K562 (cell line): Measurements from ENCODE around the gene GPR153. TPM values are rescaled to one million over a fixed set of nuclear protein-coding genes. Genes with fewer than 3 reads are reported as not detected.

Source experiments
- ATAC-seq: fragments of 200-7000 bp; cut with Tn5 transposase; 3 replicates; pipeline ENCODE4 v1.9.1; 2020; ENCODE audit warnings: moderate library complexity
- BruUV-seq: library from RNA; stranded (reverse); fragments of 400-500 nt; replicated peaks from 2 replicates; lab custom pipeline; 2021; lab: Mats Ljungman, UMichigan
- CTCF ChIA-PET: fragments of 300-600 bp; formaldehyde crosslinking; extraction: SDS; loops from one replicate; lab custom pipeline; 2021; ENCODE audit warnings: low intra/inter-chr PET ratio; lab: Yijun Ruan, JAX
- POLR2A ChIA-PET: fragments of 300-600, 350-650 bp; sonication (Branson Sonifier 250); formaldehyde crosslinking; extraction: SDS; loops from one replicate; lab custom pipeline; 2021; ENCODE audit warnings: antibody characterized with exemption, inconsistent platforms; lab: Yijun Ruan, JAX
- DNase-seq, 4 experiments: peaks; one replicate each; pipeline versions ENCODE4 v3.0.0 to v3.0.0-alpha.2; 2011 to 2018; ENCODE audit warnings: low spot score in 3 of 4, mixed read lengths in 3 of 4; ENCODE audit errors: extremely low read depth in 1 of 4
- FAIRE-seq: peaks from 2 replicates; lab custom pipeline; 2011; peaks lifted over from hg19 to GRCh38; lab: Jason Lieb, UNC
- H2AFZ ChIP-seq: 2 replicates; pipeline ENCODE4 v1.6.0; 2011; ENCODE audit warnings: low read depth, low read length, control low read depth, inconsistent platforms
- H3K27ac ChIP-seq: fragments of 200-600 bp; 3 replicates; pipeline ENCODE4 v1.8.0; 2011; ENCODE audit warnings: low read depth, mild to moderate bottlenecking, control low read depth, inconsistent platforms, low read length, moderate library complexity, mixed read lengths; ENCODE audit errors: extremely low read depth
- H3K27me3 ChIP-seq, 2 experiments: fragments of 300-600 bp in 1 of 2; 2 replicates in 1 of 2; 3 replicates in 1 of 2; pipeline versions ENCODE4 v1.6.0 to v1.8.0; 2011; ENCODE audit warnings: inconsistent platforms in 2 of 2, low read length in 2 of 2, mild to moderate bottlenecking in 1 of 2, mixed read lengths in 1 of 2, moderate library complexity in 1 of 2; ENCODE audit not compliant: control insufficient read depth in 2 of 2, insufficient read depth in 2 of 2
- H3K36me3 ChIP-seq: fragments of 300-600 bp; 3 replicates; pipeline ENCODE4 v1.8.0; 2011; ENCODE audit warnings: mild to moderate bottlenecking, low read length, inconsistent platforms; ENCODE audit not compliant: control insufficient read depth, insufficient read depth
- H3K4me1 ChIP-seq, 2 experiments: fragments of 200-600 bp in 1 of 2; replicated peaks in 1 of 2; 2 replicates in 1 of 2; 3 replicates in 1 of 2; pipeline versions ENCODE4 v1.5.1 to v1.8.0; 2011; ENCODE audit warnings: inconsistent platforms in 2 of 2, low read length in 2 of 2, mild to moderate bottlenecking in 1 of 2, mixed read lengths in 1 of 2, moderate library complexity in 1 of 2; ENCODE audit not compliant: control insufficient read depth in 2 of 2, insufficient read depth in 2 of 2
- H3K4me2 ChIP-seq: 2 replicates; pipeline ENCODE4 v1.6.1; 2011; ENCODE audit warnings: low read length, control low read depth, inconsistent platforms, mixed read lengths; ENCODE audit not compliant: insufficient read depth
- H3K4me3 ChIP-seq: fragments of 200-600 bp; sonication (generic), shearing (Covaris generic); 2 replicates; pipeline ENCODE4 v1.5.1; 2016; ENCODE audit warnings: control low read depth, inconsistent platforms
- H3K79me2 ChIP-seq: fragments of 200-600 bp; 3 replicates; pipeline ENCODE4 v1.8.0; 2011; ENCODE audit warnings: low read length, inconsistent platforms; ENCODE audit not compliant: control insufficient read depth, insufficient read depth
- H3K9ac ChIP-seq, 2 experiments: 2 replicates each; pipeline versions ENCODE4 v1.6.0 to v1.6.1; 2011; ENCODE audit warnings: low read depth in 2 of 2, low read length in 2 of 2, control low read depth in 1 of 2, inconsistent platforms in 1 of 2, mild to moderate bottlenecking in 1 of 2, mixed read lengths in 1 of 2; ENCODE audit not compliant: insufficient read depth in 1 of 2
- H3K9me1 ChIP-seq: one replicate; pipeline ENCODE4 v1.6.0; 2011; ENCODE audit warnings: inconsistent platforms, mild to moderate bottlenecking, low read length, moderate library complexity; ENCODE audit not compliant: control insufficient read depth, insufficient read depth
- H3K9me3 ChIP-seq: replicated peaks from 2 replicates; pipeline ENCODE4 v1.5.1; 2011; ENCODE audit warnings: low read depth, low read length, inconsistent platforms; ENCODE audit not compliant: control insufficient read depth, insufficient read depth
- H4K20me1 ChIP-seq: replicated peaks from 2 replicates; pipeline ENCODE4 v1.6.1; 2011; ENCODE audit warnings: low read length, inconsistent platforms, mixed read lengths; ENCODE audit not compliant: control insufficient read depth, insufficient read depth
- ASH1L ChIP-seq: fragments of 450-650 bp; IDR thresholded peaks from 2 replicates; pipeline ENCODE4 v1.6.1; 2018; ENCODE audit warnings: borderline replicate concordance, mild to moderate bottlenecking, low read depth; ENCODE audit not compliant: partially characterized antibody
- KDM4B ChIP-seq, 2 experiments: fragments of 450-650 bp in 1 of 2; sonication (generic) in 1 of 2; IDR thresholded peaks; 2 replicates each; pipeline ENCODE4 v1.6.1; 2016 to 2017; ENCODE audit warnings: borderline replicate concordance in 2 of 2, antibody characterized with exemption in 1 of 2, low read depth in 1 of 2, mild to moderate bottlenecking in 1 of 2
- MAFK ChIP-seq: IDR thresholded peaks from 2 replicates; pipeline ENCODE4 v1.6.1; 2011; ENCODE audit warnings: low read length, improper control_type of control experiment
- NONO ChIP-seq, 2 experiments: fragments of 200-400 bp in 1 of 2; fragments of 450-650 bp in 1 of 2; formaldehyde crosslinking in 1 of 2; IDR thresholded peaks; 2 replicates each; pipeline ENCODE4 v1.6.1; 2017; ENCODE audit warnings: low read depth in 2 of 2, mild to moderate bottlenecking in 2 of 2, moderate library complexity in 2 of 2, low read length in 1 of 2
- RBFOX2 ChIP-seq: fragments of 200-400 bp; formaldehyde crosslinking; IDR thresholded peaks from 2 replicates; pipeline ENCODE4 v1.6.1; 2017; ENCODE audit warnings: low read depth, mild to moderate bottlenecking, low read length, moderate library complexity
- RBM22 ChIP-seq: fragments of 200-400 bp; formaldehyde crosslinking; IDR thresholded peaks from 2 replicates; pipeline ENCODE4 v1.6.1; 2018; ENCODE audit warnings: low read length, low read depth; ENCODE audit not compliant: poor library complexity, severe bottlenecking
- SAP30 ChIP-seq: fragments of 200-600 bp; sonication (generic); IDR thresholded peaks from 2 replicates; pipeline ENCODE4 v1.6.1; 2012; ENCODE audit warnings: borderline replicate concordance, low read depth, mild to moderate bottlenecking, moderate library complexity, low read length, control low read depth, inconsistent platforms; ENCODE audit not compliant: insufficient read depth, poor library complexity, severe bottlenecking
- SOX6 ChIP-seq: fragments of 450-650 bp; IDR thresholded peaks from 2 replicates; pipeline ENCODE4 v1.6.1; 2014; ENCODE audit warnings: mild to moderate bottlenecking
- SRSF1 ChIP-seq: fragments of 200-400 bp; formaldehyde crosslinking; IDR thresholded peaks from 2 replicates; pipeline ENCODE4 v1.6.1; 2017; ENCODE audit warnings: mild to moderate bottlenecking, low read depth, low read length, moderate library complexity
- TCF7 ChIP-seq: sonication (generic); IDR thresholded peaks from 2 replicates; pipeline ENCODE4 v1.6.1; 2016; ENCODE audit warnings: antibody characterized with exemption, borderline replicate concordance
- TEAD4 ChIP-seq, 2 experiments: sonication (generic) in 1 of 2; formaldehyde crosslinking in 1 of 2; IDR thresholded peaks; 2 replicates each; pipeline versions ENCODE4 v1.6.1 to v1.8.0; 2012 to 2022; ENCODE audit warnings: borderline replicate concordance in 1 of 2, inconsistent platforms in 1 of 2, low read length in 1 of 2, mild to moderate bottlenecking in 1 of 2, missing genetic modification reagents in 1 of 2
- ZEB2 ChIP-seq: fragments of 450-650 bp; IDR thresholded peaks from 2 replicates; pipeline ENCODE4 v1.6.1; 2016
- ZNF707 ChIP-seq: fragments of 250-450 bp; sonication (Bioruptor Pico); conservative IDR thresholded peaks from 2 replicates; pipeline ENCODE4 v1.8.0; 2022; ENCODE audit warnings: inconsistent platforms, mild to moderate bottlenecking, moderate library complexity
- ZNF766 ChIP-seq: fragments of 200-800 bp; sonication (Bioruptor generic); conservative IDR thresholded peaks from 2 replicates; pipeline ENCODE4 v1.6.1; 2016; ENCODE audit warnings: missing genetic modification characterization, missing compliant biosample characterization
- WGBS: fragments of 100-300 bp; shearing (Covaris generic); methylation state at CpG from one replicate; pipeline ENCODE4 v1.1.6; 2016; ENCODE audit warnings: low coverage, mixed read lengths; ENCODE audit not compliant: insufficient coverage; ENCODE audit errors: missing lambda C conversion rate; 5-methylcytosine and 5-hydroxymethylcytosine counted together
- in situ Hi-C: fragments of 300-500 bp; cut with MboI; formaldehyde crosslinking; loops from 4 replicates; pipeline ENCODE4 v1.15.0; 2018; ENCODE audit warnings: inconsistent platforms, mixed read lengths
- intact Hi-C: fragments of 100-400 bp; cut with micrococcal nuclease; formaldehyde crosslinking; loops from 2 replicates; pipeline ENCODE4 v1.14.2; 2022
- polyA plus RNA-seq, 8 experiments: library from polyadenylated mRNA; depleted of rRNA in 4 of 8; stranded (reverse) in 5 of 8; unstranded in 3 of 8; fragments of >200 nt; fragmentation: Nextera tagmentation in 2 of 8; fragmentation: Illumina TruSeq in 1 of 8; extraction: Ambion mirVana in 2 of 8; extraction: Trizol in 1 of 8; gene quantifications; 2 replicates each; pipeline versions ENCODE4 v1.2.1 to v1.2.3, GENCODE V29; 2011 to 2014; ENCODE audit warnings: inconsistent platforms in 1 of 8, missing spikeins in 1 of 8
- total RNA-seq, 7 experiments: library from RNA; depleted of rRNA in 6 of 7; stranded (reverse); fragments of >200 nt in 6 of 7; fragmentation: Illumina TruSeq in 2 of 7; extraction: Trizol in 2 of 7; gene quantifications; 2 replicates each; pipeline versions ENCODE4 v1.2.1 to v1.2.3, GENCODE V29; 2011 to 2021; ENCODE audit warnings: low replicate concordance in 1 of 7
- TF ChIP-seq, protein P1 (sequence below): fragments of 250-450 bp; sonication (Bioruptor Pico); IDR thresholded peaks from 2 replicates; pipeline ENCODE4 v1.5.1; 2021; ENCODE audit warnings: mild to moderate bottlenecking
- TF ChIP-seq, protein P2 (sequence below): fragments of 450-650 bp; formaldehyde crosslinking; conservative IDR thresholded peaks from 2 replicates; pipeline ENCODE4 v1.4.0; 2022; ENCODE audit warnings: mild to moderate bottlenecking, missing genetic modification characterization
- TF ChIP-seq, protein P3 (sequence below), 2 experiments: fragments of 450-650 bp in 1 of 2; sonication (generic) in 1 of 2; formaldehyde crosslinking in 1 of 2; IDR thresholded peaks in 1 of 2; conservative IDR thresholded peaks in 1 of 2; 2 replicates each; pipeline versions ENCODE4 v1.6.1 to v1.8.1; 2016 to 2023; ENCODE audit warnings: mild to moderate bottlenecking in 2 of 2, moderate library complexity in 2 of 2, inconsistent platforms in 1 of 2, missing genetic modification reagents in 1 of 2

Gene GPR153
- total and polyA plus RNA-seq, 9 of the 15 experiments (the other 6 are each of a cell fraction or from before 2014, with no cell fraction given) = 0.01 to 1.5 (median 0.51) TPM

DNA sequence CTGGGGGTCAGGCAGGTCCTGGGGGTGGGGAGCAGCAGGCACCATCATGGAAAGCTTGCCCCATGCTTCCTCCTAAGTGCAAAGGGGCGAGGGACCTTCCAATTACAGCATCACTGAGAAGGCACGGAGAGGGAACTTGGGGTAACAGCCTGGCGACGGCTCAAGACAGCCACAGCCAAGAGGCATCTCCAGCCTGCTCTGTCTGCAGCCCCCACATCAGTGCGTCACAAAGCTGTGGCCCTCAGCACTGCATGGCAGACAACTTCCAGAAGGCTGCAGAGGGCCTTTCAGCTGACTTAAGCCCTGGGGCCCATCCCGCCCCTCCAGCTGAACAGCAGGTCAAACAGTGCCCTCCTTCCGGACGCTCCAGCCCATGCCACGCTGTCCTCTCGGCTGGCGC lies 13.2 kb upstream of the GPR153 start:
- ATAC-seq (no peak), DNase-seq (no peak), FAIRE-seq (no peak)
- in situ Hi-C loops (loop anchor here (25.0 kb wide), 1 partner anchor 938 kb away; no protein-coding TSS in a partner anchor), intact Hi-C loops (no loop called here)
- Histone ChIP-seq H3K9me1 (no peaks in the 10 kb centered on the region), H3K27me3 (no peaks in the 10 kb centered on the region), H3K4me1 (peaks cover 5 to 75% of the 10 kb centered on the region in 2 experiments; a peak in 4 of 5 replicates), H3K9ac (peak overlapping the region in 1 of 2 experiments; percentile 50; a peak in 1 of 4 replicates), H4K20me1 (peaks cover 8% of the 10 kb centered on the region; the same call in 1 of the 2 replicates), H3K4me3 (no peak overlapping the region), H2AFZ (no peak overlapping the region), H3K79me2 (no peaks in the 10 kb centered on the region), H3K27ac (no peak overlapping the region), H3K36me3 (no peaks in the 10 kb centered on the region), H3K9me3 (no peaks in the 10 kb centered on the region), H3K4me2 (no peak overlapping the region)
- ChIA-PET POLR2A (interaction anchor here (0.6 kb wide), 1 partner anchor 9 kb away, joined by 3 read pairs; no protein-coding TSS in a partner anchor), CTCF (no interaction called here)
- TF ChIP-seq MAFK (no peak), ASH1L (no peak), ZNF766 (CRISPR knock-in tag) (no peak), RBFOX2 (no peak), SAP30 (no peak), NONO (IDR thresholded peaks at IDR 0.05; ENCODE audit: low read depth in 2 of 2, low read length in 1 of 2) (no peak), ZNF707 (CRISPR knock-in tag) (no peak), TEAD4 (IDR thresholded peaks at IDR 0.05; ENCODE audit: low read length) (no peak), TEAD4 (CRISPR knock-in tag; IDR thresholded peaks at IDR 0.05; ENCODE audit: borderline replicate concordance) (no peak), RBM22 (no peak), SRSF1 (no peak), ZEB2 (no peak), TCF7 (no peak), KDM4B (IDR thresholded peaks at IDR 0.05; ENCODE audit: borderline replicate concordance in 2 of 2, low read depth in 1 of 2) (no peak), SOX6 (no peak)
- TF ChIP-seq, protein P1, sequence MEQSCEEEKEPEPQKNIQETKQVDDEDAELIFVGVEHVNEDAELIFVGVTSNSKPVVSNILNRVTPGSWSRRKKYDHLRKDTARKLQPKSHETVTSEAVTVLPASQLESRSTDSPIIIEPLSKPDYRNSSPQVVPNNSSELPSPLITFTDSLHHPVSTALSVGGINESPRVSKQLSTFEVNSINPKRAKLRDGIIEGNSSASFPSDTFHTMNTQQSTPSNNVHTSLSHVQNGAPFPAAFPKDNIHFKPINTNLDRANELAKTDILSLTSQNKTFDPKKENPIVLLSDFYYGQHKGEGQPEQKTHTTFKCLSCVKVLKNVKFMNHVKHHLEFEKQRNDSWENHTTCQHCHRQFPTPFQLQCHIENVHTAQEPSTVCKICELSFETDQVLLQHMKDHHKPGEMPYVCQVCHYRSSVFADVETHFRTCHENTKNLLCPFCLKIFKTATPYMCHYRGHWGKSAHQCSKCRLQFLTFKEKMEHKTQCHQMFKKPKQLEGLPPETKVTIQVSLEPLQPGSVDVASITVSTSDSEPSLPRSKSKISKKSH (CRISPR knock-in tag) = no peak
- TF ChIP-seq, protein P2, sequence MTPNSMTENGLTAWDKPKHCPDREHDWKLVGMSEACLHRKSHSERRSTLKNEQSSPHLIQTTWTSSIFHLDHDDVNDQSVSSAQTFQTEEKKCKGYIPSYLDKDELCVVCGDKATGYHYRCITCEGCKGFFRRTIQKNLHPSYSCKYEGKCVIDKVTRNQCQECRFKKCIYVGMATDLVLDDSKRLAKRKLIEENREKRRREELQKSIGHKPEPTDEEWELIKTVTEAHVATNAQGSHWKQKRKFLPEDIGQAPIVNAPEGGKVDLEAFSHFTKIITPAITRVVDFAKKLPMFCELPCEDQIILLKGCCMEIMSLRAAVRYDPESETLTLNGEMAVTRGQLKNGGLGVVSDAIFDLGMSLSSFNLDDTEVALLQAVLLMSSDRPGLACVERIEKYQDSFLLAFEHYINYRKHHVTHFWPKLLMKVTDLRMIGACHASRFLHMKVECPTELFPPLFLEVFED (CRISPR knock-in tag) = no peak
- TF ChIP-seq, protein P3, sequence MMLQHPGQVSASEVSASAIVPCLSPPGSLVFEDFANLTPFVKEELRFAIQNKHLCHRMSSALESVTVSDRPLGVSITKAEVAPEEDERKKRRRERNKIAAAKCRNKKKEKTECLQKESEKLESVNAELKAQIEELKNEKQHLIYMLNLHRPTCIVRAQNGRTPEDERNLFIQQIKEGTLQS (IDR thresholded peaks at IDR 0.05) = no peak
- TF ChIP-seq, protein P3 (CRISPR knock-in tag; conservative IDR thresholded peaks at IDR 0.05) = no peak
- whole genome bisulfite sequencing = 90% methylated on average over 11 of the region's 11 CpGs
- no TSS peak for BruUV-seq
